SK-N-SH (cell line): ENCODE results near the gene NEMP2. TPM values are rescaled to one million over a fixed set of nuclear protein-coding genes. Genes with fewer than 3 reads are reported as not detected.

Experiments
- CTCF ChIA-PET: fragments of 300-600, 350-600 bp; formaldehyde crosslinking; extraction: SDS; loops from one replicate; lab custom pipeline; 2021; lab: Yijun Ruan, JAX
- POLR2A ChIA-PET: fragments of 350-600 bp; sonication (Branson Sonifier 250); formaldehyde crosslinking; extraction: SDS; loops from one replicate; lab custom pipeline; 2020; ENCODE audit warnings: antibody characterized with exemption, inconsistent platforms; lab: Yijun Ruan, JAX
- DNase-seq: peaks from one replicate; pipeline ENCODE4 v3.0.0; 2012
- H2AFZ ChIP-seq: fragments of 200-600 bp; sonication (generic); 2 replicates; pipeline ENCODE4 v1.8.1; 2016; ENCODE audit warnings: antibody characterized with exemption, mild to moderate bottlenecking, low read depth
- H3F3A ChIP-seq: fragments of 200-600 bp; sonication (generic); replicated peaks from 2 replicates; pipeline ENCODE3; 2016; ENCODE audit warnings: antibody characterized with exemption, mild to moderate bottlenecking; ENCODE audit not compliant: insufficient read depth
- H3K27ac ChIP-seq, 2 experiments: fragments of 200-500 bp in 1 of 2; fragments of 200-600 bp in 1 of 2; sonication (Bioruptor generic) in 1 of 2; sonication (generic), shearing (Covaris generic) in 1 of 2; 2 replicates each; pipeline versions ENCODE4 v1.5.1 to v1.6.1; 2014 to 2016; ENCODE audit warnings: low read depth in 2 of 2, inconsistent platforms in 1 of 2, low read length in 1 of 2, mild to moderate bottlenecking in 1 of 2, mixed read lengths in 1 of 2
- H3K27me3 ChIP-seq: fragments of 200-600 bp; sonication (generic), shearing (Covaris generic); 2 replicates; pipeline ENCODE4 v1.6.1; 2016; ENCODE audit warnings: mixed run types; ENCODE audit not compliant: insufficient read depth
- H3K36me3 ChIP-seq, 2 experiments: fragments of 200-500 bp in 1 of 2; fragments of 200-600 bp in 1 of 2; sonication (Bioruptor generic) in 1 of 2; sonication (generic) in 1 of 2; replicated peaks in 1 of 2; 2 replicates each; pipeline versions ENCODE3 to v1.5.1; 2014 to 2016; ENCODE audit warnings: low read length in 1 of 2, mild to moderate bottlenecking in 1 of 2; ENCODE audit not compliant: insufficient read depth in 2 of 2, control insufficient read depth in 1 of 2
- H3K4me1 ChIP-seq, 2 experiments: fragments of 200-500 bp in 1 of 2; fragments of 200-600 bp in 1 of 2; sonication (Bioruptor generic) in 1 of 2; sonication (generic), shearing (Covaris generic) in 1 of 2; 2 replicates each; pipeline versions ENCODE4 v1.5.1 to v1.6.1; 2014 to 2016; ENCODE audit warnings: low read depth in 1 of 2, low read length in 1 of 2, mixed run types in 1 of 2; ENCODE audit not compliant: insufficient read depth in 2 of 2, control insufficient read depth in 1 of 2
- H3K4me2 ChIP-seq: fragments of 200-600 bp; sonication (generic), shearing (Covaris generic); 2 replicates; pipeline ENCODE4 v1.6.1; 2017; ENCODE audit warnings: mixed run types
- H3K4me3 ChIP-seq, 2 experiments: fragments of 200-500 bp in 1 of 2; fragments of 200-600 bp in 1 of 2; sonication (Bioruptor generic) in 1 of 2; sonication (generic), shearing (Covaris generic) in 1 of 2; 2 replicates each; pipeline versions ENCODE4 v1.5.1 to v1.8.1; 2014 to 2016; ENCODE audit warnings: low read depth in 2 of 2, inconsistent platforms in 1 of 2, low read length in 1 of 2, mild to moderate bottlenecking in 1 of 2, mixed read lengths in 1 of 2, moderate library complexity in 1 of 2
- H3K79me2 ChIP-seq: fragments of 200-600 bp; sonication (generic); 2 replicates; pipeline ENCODE4 v1.8.1; 2017; ENCODE audit warnings: mild to moderate bottlenecking; ENCODE audit not compliant: insufficient read depth
- H3K9ac ChIP-seq: fragments of 200-600 bp; sonication (generic); 2 replicates; pipeline ENCODE4 v1.6.1; 2017; ENCODE audit warnings: mixed run types
- H3K9me2 ChIP-seq: fragments of 200-600 bp; sonication (generic); 2 replicates; pipeline ENCODE4 v1.6.1; 2017; ENCODE audit warnings: mixed run types
- H3K9me3 ChIP-seq: fragments of 200-600 bp; sonication (generic); 2 replicates; pipeline ENCODE4 v1.6.1; 2017; ENCODE audit warnings: mixed run types, mild to moderate bottlenecking, moderate library complexity
- H4K20me1 ChIP-seq: fragments of 200-600 bp; sonication (generic); 2 replicates; pipeline ENCODE4 v1.6.1; 2017; ENCODE audit warnings: mild to moderate bottlenecking, mixed run types; ENCODE audit not compliant: insufficient read depth
- CHD2 ChIP-seq: fragments of 150-350 bp; IDR thresholded peaks from 2 replicates; pipeline ENCODE4 v1.6.1; 2018; ENCODE audit warnings: low read length; ENCODE audit not compliant: partially characterized antibody
- CTCF ChIP-seq: fragments of 200-600 bp; sonication (generic); IDR thresholded peaks from 2 replicates; pipeline ENCODE4 v1.6.1; 2017; ENCODE audit warnings: antibody characterized with exemption, mild to moderate bottlenecking, moderate library complexity
- ELF1 ChIP-seq: IDR thresholded peaks from 2 replicates; pipeline ENCODE4 v1.4.0; 2012
- EP300 ChIP-seq, 2 experiments: IDR thresholded peaks; 2 replicates each; pipeline versions ENCODE4 v1.4.0 to v1.6.1; 2012; ENCODE audit warnings: borderline replicate concordance in 1 of 2, low read depth in 1 of 2, low read length in 1 of 2
- EZH2phosphoT487 ChIP-seq: fragments of 200-600 bp; sonication (generic); IDR thresholded peaks from 2 replicates; pipeline ENCODE4 v1.6.1; 2017; ENCODE audit warnings: low read depth, mixed run types, mild to moderate bottlenecking, antibody characterized with exemption, moderate library complexity, borderline replicate concordance
- FOXJ3 ChIP-seq: sonication (generic); formaldehyde crosslinking; IDR thresholded peaks from 2 replicates; pipeline ENCODE4 v1.5.1; 2020; ENCODE audit warnings: mild to moderate bottlenecking, missing genetic modification reagents
- GABPA ChIP-seq: IDR thresholded peaks from 2 replicates; pipeline ENCODE4 v1.4.0; 2012; ENCODE audit warnings: low read depth, mild to moderate bottlenecking
- GATA2 ChIP-seq: sonication (generic); formaldehyde crosslinking; IDR thresholded peaks from 2 replicates; pipeline ENCODE4 v1.5.0; 2020; ENCODE audit warnings: mild to moderate bottlenecking, missing genetic modification reagents
- MAX ChIP-seq: IDR thresholded peaks from 2 replicates; pipeline ENCODE4 v1.4.0; 2012; ENCODE audit warnings: low read depth
- MXI1 ChIP-seq: IDR thresholded peaks from 2 replicates; pipeline ENCODE4 v1.6.1; 2012; ENCODE audit warnings: mild to moderate bottlenecking, low read depth, low read length, improper control_type of control experiment
- NRF1 ChIP-seq: IDR thresholded peaks from 2 replicates; pipeline ENCODE4 v1.6.1; 2012; ENCODE audit warnings: low read depth, mild to moderate bottlenecking, low read length
- PBX3 ChIP-seq: IDR thresholded peaks from 2 replicates; pipeline ENCODE4; 2012
- RAD21 ChIP-seq: IDR thresholded peaks from 2 replicates; pipeline ENCODE4 v1.6.1; 2012; ENCODE audit warnings: mild to moderate bottlenecking, low read length
- SIN3A ChIP-seq: IDR thresholded peaks from 2 replicates; pipeline ENCODE4 v1.6.1; 2012; ENCODE audit warnings: low read depth, mild to moderate bottlenecking, low read length, moderate library complexity, borderline replicate concordance
- TAF1 ChIP-seq: IDR thresholded peaks from 2 replicates; pipeline ENCODE4 v1.6.1; 2012; ENCODE audit warnings: low read depth, mild to moderate bottlenecking, low read length, moderate library complexity, borderline replicate concordance
- TEAD4 ChIP-seq: IDR thresholded peaks from 2 replicates; pipeline ENCODE4 v1.4.0; 2012; ENCODE audit warnings: mild to moderate bottlenecking, borderline replicate concordance; ENCODE audit not compliant: insufficient read depth
- USF1 ChIP-seq: IDR thresholded peaks from 2 replicates; pipeline ENCODE4 v1.4.0; 2012; ENCODE audit warnings: low read depth, borderline replicate concordance
- ZBTB33 ChIP-seq: IDR thresholded peaks from 2 replicates; pipeline ENCODE4 v1.4.0; 2012; ENCODE audit warnings: low read depth, borderline replicate concordance
- polyA plus RNA-seq, 3 experiments: library from polyadenylated mRNA; depleted of rRNA; stranded (reverse); fragments of >200 nt; gene quantifications; 2 replicates each; pipeline ENCODE4 v1.2.3, GENCODE V29; 2012

NEMP2 gene
- polyA plus RNA-seq, 1 of the 3 experiments (the other 2 are of a cell fraction) = 2.0 TPM

DNA sequence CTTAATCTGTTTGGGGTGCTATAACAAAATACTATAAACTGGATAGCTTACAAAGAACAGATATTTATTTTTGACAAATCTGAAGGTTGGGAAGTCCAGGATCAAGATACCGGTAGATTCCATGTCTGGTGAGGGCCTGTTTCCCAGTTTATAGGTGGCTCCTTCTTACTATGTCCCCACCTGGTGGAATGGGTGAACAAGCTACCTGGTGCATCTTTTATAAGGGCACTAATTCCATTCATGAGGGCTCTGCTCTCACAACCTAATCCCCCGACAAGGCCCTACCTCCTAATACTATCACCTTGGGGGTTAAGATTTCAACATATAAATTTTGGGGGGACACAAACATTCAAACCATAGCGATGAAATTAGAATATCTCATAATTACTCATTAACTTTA is 15.6 kb upstream of the NEMP2 start (continued):
- TF ChIP-seq CTCF (no peak), TAF1 (no peak), GABPA (no peak), ELF1 (no peak), PBX3 (no peak), EZH2phosphoT487 (no peak), FOXJ3 (no peak), USF1 (no peak), MXI1 (no peak)

DNA sequence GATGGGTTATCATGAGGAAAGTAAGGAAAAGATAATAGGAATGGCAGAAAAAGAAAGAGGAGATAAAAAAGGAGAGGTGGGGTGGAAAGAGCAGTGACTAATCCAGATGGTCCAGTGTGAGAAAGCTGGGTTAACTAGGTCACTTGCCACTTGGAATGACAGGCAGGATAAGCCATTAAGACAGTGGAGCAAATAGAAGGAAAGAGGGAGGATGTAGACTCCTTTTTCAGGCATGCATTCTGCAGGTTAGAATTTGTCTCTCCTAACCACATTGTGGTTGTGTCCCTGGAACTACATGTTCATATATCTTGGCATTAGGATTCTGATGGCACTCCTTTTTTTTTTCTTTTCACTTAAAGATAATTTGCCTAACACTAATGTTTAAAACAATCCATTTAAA is 13.4 kb upstream of the NEMP2 start:
- Histone ChIP-seq H3F3A (peaks cover 11% of the 10 kb centered on the region), H3K36me3 (no peaks in the 10 kb centered on the region), H3K9me2 (no peaks in the 10 kb centered on the region), H3K79me2 (no peaks in the 10 kb centered on the region), H3K9me3 (no peaks in the 10 kb centered on the region), H3K9ac (no peak overlapping the region), H4K20me1 (no peaks in the 10 kb centered on the region), H3K27me3 (no peaks in the 10 kb centered on the region), H3K4me1 (no peaks in the 10 kb centered on the region), H3K4me2 (no peak overlapping the region), H3K4me3 (no peak overlapping the region), H3K27ac (no peak overlapping the region), H2AFZ (no peak overlapping the region)
- ChIA-PET POLR2A (no interaction called here), CTCF (interaction anchor here (1.2 kb wide), 1 partner anchor 29 kb away, joined by 3 read pairs; no protein-coding TSS in a partner anchor)
- no peak for DNase-seq
- TF ChIP-seq CHD2 (no peak), TEAD4 (no peak), EZH2phosphoT487 (no peak), SIN3A (no peak), TAF1 (no peak), MAX (no peak), GATA2 (no peak), FOXJ3 (no peak), EP300 (IDR thresholded peaks at IDR 0.05; ENCODE audit: borderline replicate concordance in 1 of 2, low read depth in 1 of 2, low read length in 1 of 2) (no peak), GABPA (no peak), CTCF (no peak), NRF1 (no peak), PBX3 (no peak), ZBTB33 (no peak), RAD21 (no peak)
